ENCODE measurements around the gene LGALS4. TPM values are rescaled to one million over a fixed set of nuclear protein-coding genes. Genes with fewer than 3 reads are reported as not detected.

The LGALS4 gene
- total and polyA plus RNA-seq, 2 donors from 2014 or later = 1.2 to 12.2 TPM

GRCh38 chr19:38849147-38849859 is 36.6 kb upstream of the LGALS4 start:
- Histone ChIP-seq H3K27ac (ENCODE audit: low read depth in 2 of 2, low read length in 2 of 2) (peak overlapping the region; percentile 100), H3K9me3 (ENCODE audit: control insufficient read depth in 2 of 3, insufficient read depth in 1 of 3, low read length in 3 of 3) (no peaks in the 10 kb centered on the region), H3K27me3 (ENCODE audit: control insufficient read depth, insufficient read depth, low read length) (no peaks in the 10 kb centered on the region), H3K36me3 (ENCODE audit: control insufficient read depth in 2 of 3, insufficient read depth in 3 of 3, low read length in 3 of 3) (peaks cover 14 to 34% (median 28%) of the 10 kb centered on the region in 3 donors), H3K4me3 (ENCODE audit: low read length in 3 of 3) (peak overlapping the region; percentile 80 to 89 (median 82)), H3K9ac (ENCODE audit: low read length in 3 of 3) (peak overlapping the region; percentile 9 to 85 (median 72)), H3K4me1 (ENCODE audit: control insufficient read depth in 2 of 3, insufficient read depth in 2 of 3, low read depth in 1 of 3, low read length in 3 of 3) (peaks cover 0 to 31% (median 15%) of the 10 kb centered on the region in 3 donors)
- FAIRE-seq = no peak
- DNase-seq = peak; percentile 97 to 99 (median 98)
- intact Hi-C loops (cut with DNase I) = no loop called here
- no peak for TF ChIP-seq CTCF (IDR thresholded peaks at IDR 0.05; ENCODE audit: borderline replicate concordance, extremely low read depth, insufficient read depth)

GRCh38 chr19:38848299-38849146 is 35.8 kb upstream of the LGALS4 start:
- H3K4me3 ChIP-seq (ENCODE audit: low read length in 3 of 3) = peak overlapping the region; percentile 80 to 89 (median 82)
- no peak for FAIRE-seq

GRCh38 chr19:38846097-38846496 is 33.4 kb upstream of the LGALS4 start:
- H3K36me3 ChIP-seq (ENCODE audit: control insufficient read depth in 2 of 3, insufficient read depth in 3 of 3, low read length in 3 of 3) = peaks cover 26 to 62% (median 57%) of the 10 kb centered on the region in 3 donors
- H3K4me1 ChIP-seq (ENCODE audit: control insufficient read depth in 2 of 3, insufficient read depth in 2 of 3, low read depth in 1 of 3, low read length in 3 of 3) = peaks cover 0 to 21% (median 11%) of the 10 kb centered on the region in 3 donors
- DNase-seq = peak in 1 of 5 donors; percentile 10

More at GRCh38 chr19:38848299-38849146, 35.8 kb upstream of the LGALS4 start:
- intact Hi-C loops (cut with DNase I) = no loop called here
- no peak for TF ChIP-seq CTCF (IDR thresholded peaks at IDR 0.05; ENCODE audit: borderline replicate concordance, extremely low read depth, insufficient read depth)
- DNase-seq = peak in 1 of 5 donors; percentile 55
- Histone ChIP-seq H3K9me3 (ENCODE audit: control insufficient read depth in 2 of 3, insufficient read depth in 1 of 3, low read length in 3 of 3) (no peaks in the 10 kb centered on the region), H3K27me3 (ENCODE audit: control insufficient read depth, insufficient read depth, low read length) (no peaks in the 10 kb centered on the region), H3K9ac (ENCODE audit: low read length in 3 of 3) (peak overlapping the region; percentile 9 to 85 (median 72)), H3K4me1 (ENCODE audit: control insufficient read depth in 2 of 3, insufficient read depth in 2 of 3, low read depth in 1 of 3, low read length in 3 of 3) (peaks cover 0 to 31% (median 15%) of the 10 kb centered on the region in 3 donors), H3K36me3 (ENCODE audit: control insufficient read depth in 2 of 3, insufficient read depth in 3 of 3, low read length in 3 of 3) (peaks cover 16 to 42% (median 36%) of the 10 kb centered on the region in 3 donors), H3K27ac (ENCODE audit: low read depth in 2 of 2, low read length in 2 of 2) (peak overlapping the region; percentile 35 to 100)

More at GRCh38 chr19:38846097-38846496, 33.4 kb upstream of the LGALS4 start:
- no peak for TF ChIP-seq CTCF (IDR thresholded peaks at IDR 0.05; ENCODE audit: borderline replicate concordance, extremely low read depth, insufficient read depth)
- no peak for FAIRE-seq
- H3K27ac ChIP-seq (ENCODE audit: low read depth in 2 of 2, low read length in 2 of 2) = no peak overlapping the region
- H3K9me3 ChIP-seq (ENCODE audit: control insufficient read depth in 2 of 3, insufficient read depth in 1 of 3, low read length in 3 of 3) = no peaks in the 10 kb centered on the region
- intact Hi-C loops (cut with DNase I) = no loop called here
- no peaks in the 10 kb centered on the region for H3K27me3 ChIP-seq (ENCODE audit: control insufficient read depth, insufficient read depth, low read length)
- peak overlapping the region in 1 of 3 donors; percentile 5 for H3K9ac ChIP-seq (ENCODE audit: low read length in 3 of 3)
- no peak overlapping the region for H3K4me3 ChIP-seq (ENCODE audit: low read length in 3 of 3)

Measured in kidney (tissue), 14 donors.